Measurements from ENCODE around the gene CTRL.

The CTRL gene

GRCh38 chr16:67885976-67886375 lies 45.7 kb downstream of the CTRL start:
- no peak for DNase-seq

- DNase-seq, result no peak
These were observed 46.1 kb downstream of the CTRL start for GRCh38 chr16:67885545-67885944.

- peak; percentile 82 to 89 for DNase-seq
These were observed 47.0 kb downstream of the CTRL start, which contains the start of gene NRN1L for GRCh38 chr16:67884684-67885083. TSS of gene NRN1L (plus strand) at chr16:67884885. CDS start at chr16:67884904, 19 bp downstream.

GRCh38 chr16:67883872-67884261 lies 47.8 kb downstream of the CTRL start:
- peak in 1 of 2 donors; percentile 47 for DNase-seq

GRCh38 chr16:67883146-67883871 lies 48.4 kb downstream of the CTRL start:
- DNase-seq, result no peak

DNA sequence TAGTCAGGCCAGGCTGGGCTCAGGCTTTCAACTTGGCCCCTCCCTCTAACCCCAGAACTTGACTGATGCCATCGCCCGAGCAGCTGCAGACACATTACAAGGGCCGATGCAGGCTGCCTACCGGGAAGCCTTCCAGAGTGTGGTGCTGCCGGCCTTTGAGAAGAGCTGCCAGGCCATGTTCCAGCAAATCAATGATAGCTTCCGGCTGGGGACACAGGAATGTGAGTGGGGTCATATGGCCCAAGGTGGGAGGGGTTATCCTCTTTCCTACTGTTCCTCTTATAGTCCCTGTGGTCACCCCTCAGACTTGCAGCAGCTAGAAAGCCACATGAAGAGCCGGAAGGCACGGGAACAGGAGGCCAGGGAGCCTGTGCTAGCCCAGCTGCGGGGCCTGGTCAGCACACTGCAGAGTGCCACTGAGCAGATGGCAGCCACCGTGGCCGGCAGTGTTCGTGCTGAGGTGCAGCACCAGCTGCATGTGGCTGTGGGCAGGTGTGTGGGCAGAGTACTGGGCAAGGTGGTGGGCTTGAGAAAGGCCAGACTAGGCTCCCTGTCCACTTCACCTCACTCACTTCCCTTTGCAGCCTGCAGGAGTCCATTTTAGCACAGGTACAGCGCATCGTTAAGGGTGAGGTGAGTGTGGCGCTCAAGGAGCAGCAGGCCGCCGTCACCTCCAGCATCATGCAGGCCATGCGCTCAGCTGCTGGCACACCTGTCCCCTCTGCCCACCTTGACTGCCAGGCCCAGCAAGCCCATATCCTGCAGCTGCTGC lies 49.1 kb downstream of the CTRL start:
- DNase-seq, result peak; percentile 80 to 82

- peak; percentile 31 to 61 for DNase-seq
These were observed 50.0 kb downstream of the CTRL start for GRCh38 chr16:67881621-67882161.

GRCh38 chr16:67880584-67880983 lies 51.1 kb downstream of the CTRL start:
- DNase-seq, result no peak

DNA sequence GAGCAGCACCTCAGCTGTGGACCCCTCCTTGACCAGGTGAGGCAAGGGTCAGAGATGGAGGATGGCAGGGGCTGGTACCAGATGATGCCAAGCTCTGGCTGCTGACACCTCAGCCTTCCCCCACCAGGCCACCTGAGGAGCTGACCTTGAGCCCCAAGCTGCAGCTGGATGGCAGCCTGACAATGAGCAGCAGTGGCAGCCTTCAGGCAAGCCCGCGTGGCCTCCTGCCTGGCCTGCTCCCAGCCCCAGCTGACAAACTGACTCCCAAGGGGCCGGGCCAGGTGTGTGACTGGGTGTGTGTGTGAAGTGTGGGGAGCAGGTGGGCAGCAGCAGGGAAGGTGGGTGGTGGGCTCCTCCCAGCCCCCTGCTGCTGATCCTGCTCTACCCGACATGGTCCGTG lies 51.7 kb downstream of the CTRL start:
- DNase-seq, result no peak
